HG02588 (cell line): Measurements from ENCODE around the gene PDCD1.

Experiments
- ATAC-seq: cut with Tn5 transposase; IDR thresholded peaks from one replicate; pipeline ENCODE4 v1.9.1; 2021; ENCODE audit warnings: mild to moderate bottlenecking, moderate library complexity; ENCODE audit not compliant: unreplicated experiment

The PDCD1 gene

DNA sequence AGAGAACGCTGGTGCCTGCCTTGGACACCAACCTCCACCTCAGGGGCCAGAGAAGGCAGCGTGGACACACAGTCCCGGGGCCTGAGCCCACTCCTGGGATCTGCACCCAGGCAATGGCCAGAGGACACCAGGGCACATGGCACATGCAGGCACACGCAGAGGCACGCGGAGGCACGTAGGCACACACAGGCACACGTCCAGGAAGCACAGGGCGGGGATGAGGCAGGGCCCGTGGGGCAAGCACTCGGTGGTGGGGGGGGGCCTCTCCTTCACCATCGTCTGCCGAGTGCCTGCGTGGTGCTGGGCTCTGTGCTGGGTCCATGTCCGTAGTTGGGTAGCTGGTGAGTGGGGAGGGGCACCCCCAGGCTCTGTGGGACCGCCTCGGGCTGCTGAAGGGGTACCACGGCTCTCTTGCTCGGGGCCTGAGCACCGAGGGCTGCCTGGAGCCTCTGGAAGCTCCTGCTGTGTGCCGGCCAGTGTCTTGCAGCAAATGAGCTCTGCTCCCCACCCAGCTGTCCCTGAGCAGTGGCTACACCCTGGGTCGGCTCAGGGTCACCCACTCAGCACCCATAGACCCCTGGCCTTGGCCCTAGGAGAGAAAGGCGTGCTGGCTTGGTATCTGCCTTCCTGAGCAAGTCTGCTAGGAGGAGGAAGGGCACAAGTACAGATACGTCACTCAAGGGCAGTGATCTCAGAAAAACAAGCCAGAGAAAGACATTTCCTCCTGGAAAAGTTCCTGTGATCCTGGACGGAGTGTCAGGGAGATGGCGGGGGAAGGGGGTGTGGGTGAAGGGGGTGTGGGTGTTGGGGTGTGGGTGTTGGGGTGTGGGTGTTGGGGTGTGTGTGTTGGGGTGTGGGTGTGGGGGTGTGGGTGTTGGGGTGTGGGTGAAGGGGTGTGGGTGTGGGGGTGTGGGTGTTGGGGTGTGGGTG lies 37.3 kb upstream of the PDCD1 start:
- no peak for ATAC-seq

DNA sequence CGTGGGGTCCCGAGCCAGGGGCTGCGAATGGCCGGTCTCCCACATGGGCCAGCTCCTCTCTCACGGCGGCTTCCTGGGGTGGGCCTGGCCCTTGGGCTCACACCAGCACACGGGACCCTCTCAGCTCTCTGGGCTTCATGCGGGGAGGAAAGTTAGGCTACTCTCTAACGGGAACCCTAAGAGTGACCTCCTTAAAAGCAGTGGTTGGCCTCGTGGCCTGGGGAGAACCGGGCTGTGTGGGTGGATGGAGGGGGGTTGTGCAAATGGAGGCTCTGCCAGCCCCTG lies 36.7 kb upstream of the PDCD1 start:
- ATAC-seq, result no peak

DNA sequence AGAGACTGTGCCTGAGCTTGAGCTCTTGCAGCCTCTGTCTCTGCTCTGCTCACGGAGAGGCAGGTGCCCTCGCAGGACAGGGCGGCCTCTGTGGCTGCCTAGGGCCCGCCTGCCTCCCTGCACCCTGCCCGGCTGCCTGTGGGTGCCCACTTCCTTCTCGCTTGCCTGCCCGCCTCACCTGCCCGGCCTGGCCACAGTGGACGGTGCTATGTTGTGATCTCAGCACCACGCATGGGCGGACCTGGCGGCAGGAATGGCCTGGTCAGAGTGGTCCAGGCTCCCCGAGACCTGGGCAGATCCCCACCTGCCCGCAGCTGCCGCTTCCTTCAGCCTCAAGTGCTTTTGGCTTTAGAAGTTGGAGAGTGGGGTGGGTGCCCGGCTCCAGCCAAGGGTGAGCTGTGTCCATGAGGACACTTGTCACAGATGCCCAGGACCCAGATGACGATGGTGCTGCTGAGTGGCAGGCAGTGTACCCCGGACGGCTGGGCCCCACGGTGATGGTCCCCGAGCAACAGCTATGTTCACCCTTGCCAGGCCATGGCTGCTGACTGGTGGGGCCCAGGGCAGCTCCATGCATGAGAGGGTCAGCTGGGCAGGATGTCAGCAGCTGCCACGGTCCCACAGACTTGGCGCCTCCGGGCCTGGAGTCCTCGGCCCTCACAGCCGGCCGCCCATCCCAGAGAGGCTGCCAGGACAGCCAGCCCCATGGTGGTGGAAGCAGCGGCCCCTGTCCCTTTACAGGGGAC lies 36.2 kb upstream of the PDCD1 start:
- ATAC-seq, result no peak

DNA sequence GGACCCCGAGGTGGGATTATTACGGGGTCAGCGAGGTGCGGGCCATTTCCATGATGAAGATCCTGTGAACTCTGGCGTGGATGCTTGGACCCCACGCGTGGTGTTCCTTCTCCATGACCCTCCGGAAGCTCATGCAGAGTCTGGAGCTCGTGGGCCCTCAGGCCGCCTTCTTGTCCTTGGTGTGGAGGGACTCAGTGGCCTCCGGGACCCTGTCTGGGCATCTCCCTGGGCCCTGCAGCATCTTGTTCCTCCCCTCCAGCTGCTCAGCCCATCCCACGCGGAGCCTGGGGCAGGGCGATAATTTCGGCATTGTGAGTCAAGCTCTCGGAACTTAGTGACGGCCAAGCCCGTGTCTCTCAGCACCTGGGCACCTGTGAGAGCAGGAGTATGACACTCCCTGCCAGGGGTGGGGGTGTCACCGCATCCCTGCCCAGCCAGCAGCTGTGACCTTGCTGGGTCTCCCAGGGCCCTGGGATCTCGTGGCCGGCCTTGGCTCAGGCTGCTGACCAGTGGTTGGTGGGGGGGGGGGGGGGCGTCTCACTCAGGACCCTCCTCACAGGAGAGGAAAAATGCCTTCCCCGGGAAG lies 35.5 kb upstream of the PDCD1 start:
- ATAC-seq, result no peak

DNA sequence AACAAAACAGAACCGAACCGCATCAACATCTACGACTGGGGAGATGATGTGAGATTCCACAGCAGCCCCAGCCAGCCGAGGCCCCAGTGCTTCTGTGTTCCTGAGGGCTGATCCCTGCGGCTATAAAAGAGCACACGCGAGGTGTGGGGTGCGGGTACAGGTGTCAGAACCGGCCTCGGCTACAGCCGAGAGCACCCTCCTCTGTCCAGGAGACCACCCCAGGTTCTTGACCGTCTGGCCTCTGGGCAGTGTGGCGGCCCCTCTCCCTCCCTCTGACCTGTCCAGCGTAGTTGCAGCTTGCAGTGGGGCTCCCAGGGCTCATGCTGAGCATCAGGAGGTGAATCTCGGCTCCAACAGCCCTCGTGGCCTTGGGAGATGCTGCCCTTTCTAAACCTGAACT lies 34.6 kb upstream of the PDCD1 start:
- ATAC-seq, result no peak

DNA sequence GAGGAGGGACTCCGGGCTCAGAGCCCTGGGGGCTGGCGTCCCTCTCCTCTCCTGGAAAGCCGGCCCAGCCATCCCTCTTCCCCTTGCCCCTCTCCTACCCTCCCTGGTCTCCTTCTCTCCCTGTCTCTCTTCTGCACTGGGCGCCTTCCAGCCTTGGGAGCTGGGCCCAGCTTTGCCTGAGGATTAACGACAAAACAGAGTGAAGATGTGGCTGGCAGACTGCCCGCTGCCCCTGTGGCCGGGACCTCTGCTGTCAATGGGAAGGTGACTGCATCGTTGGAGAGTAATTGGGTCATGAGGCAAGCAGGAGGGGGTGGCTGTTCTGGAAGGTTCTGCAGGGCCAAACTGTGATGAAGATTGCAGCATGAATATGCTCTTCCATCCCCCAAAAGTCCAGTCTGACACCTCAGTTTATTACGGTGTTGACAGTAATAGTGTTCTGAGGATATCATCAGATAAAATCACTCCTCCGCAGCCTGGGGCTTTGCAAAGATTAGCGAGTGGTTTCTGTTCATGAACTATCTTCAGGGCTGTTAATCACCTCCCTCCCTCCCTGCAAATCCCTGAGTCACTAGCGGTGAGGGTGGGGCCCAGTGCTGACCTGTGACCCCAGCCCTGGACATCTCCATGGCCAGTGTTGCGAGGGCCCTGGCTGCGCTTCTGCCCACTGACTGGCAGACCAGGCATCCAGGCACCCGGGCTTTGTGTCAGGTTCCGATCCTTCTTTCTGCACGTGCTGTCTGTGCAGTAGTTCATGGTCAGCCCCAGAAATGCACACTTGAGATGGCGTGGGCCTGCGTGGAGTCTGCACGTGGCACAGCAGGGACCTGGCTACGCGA lies 33.8 kb upstream of the PDCD1 start:
- ATAC-seq, result no peak

DNA sequence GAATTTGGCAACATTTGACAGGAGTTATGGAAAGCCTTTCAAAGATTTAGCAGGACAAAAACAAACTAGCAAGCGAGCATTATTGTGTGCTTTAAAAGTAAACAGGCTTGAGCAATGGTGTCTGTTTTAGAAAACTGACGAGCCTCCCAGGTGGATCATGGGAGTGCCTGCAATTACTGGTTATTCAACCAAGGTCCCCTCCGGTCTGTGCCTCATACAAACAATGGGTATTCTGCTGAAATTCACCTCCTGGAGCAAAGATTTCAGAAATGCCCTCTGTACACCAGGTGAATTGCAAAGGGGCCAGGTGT lies 33.2 kb upstream of the PDCD1 start:
- ATAC-seq, result no peak

DNA sequence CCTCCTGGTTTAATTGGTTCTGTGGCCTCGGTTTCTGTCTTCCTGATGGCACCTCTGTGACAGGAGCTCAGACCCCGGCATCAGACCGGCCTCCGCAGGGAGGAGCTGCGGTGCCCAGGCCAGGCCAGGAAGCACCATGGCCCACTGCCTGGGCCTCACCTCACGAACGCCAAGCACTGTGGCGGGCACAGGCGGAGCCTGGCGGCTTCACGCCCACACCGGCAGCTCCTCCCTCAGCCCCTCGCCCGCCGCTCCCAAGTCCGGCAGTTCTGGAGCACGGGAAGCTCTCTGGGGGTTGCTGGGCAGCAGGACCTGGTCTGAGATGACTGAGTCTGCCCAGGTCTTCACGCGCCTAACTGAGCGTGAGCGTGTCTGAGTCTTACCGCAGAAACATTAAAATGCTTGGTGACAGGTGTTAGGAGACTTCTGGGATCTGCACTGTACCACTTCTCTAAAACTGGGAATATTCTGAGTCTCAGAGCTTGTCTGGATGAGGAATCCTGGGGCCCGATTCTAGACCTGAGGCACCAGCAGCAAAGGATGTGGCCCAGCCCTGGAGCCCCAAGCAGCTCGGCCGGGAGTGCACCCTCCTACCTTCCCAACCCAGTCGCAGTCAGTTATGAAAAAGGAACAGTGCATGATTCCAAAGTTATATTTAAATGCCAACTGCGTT lies 32.8 kb upstream of the PDCD1 start:
- ATAC-seq, result no peak

DNA sequence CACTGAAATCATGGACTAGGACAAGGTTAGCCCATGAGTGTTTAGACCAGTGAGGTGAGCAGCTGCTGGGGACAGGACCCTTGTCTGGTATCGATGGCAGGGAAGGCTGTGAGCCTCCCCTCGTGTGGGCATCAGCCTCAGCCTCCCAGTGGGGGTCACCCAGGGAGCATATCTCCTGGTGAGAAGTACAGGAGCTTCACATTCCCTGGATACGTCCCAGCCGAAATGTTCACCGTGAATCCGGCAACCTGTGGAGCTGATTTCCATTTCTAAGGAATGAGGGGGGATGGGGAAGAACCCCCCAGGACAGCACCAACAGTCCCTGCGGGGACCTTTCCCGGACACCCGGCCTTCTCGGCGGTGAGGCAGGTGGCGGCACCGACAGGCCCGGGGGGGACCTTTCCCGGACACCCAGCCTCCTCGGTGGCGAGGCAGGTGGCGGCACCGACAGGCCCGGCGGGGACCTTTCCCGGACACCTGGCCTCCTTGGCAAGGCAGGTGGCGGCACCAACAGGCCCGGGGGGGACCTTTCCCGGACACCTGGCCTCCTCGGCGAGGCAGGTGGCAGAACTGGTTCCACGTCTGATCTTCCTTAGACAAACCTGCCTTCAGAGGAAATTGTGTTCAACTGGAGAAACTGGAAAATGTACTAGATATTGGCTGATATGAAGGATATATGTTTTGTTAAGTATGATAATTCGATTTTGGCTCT lies 32.0 kb upstream of the PDCD1 start:
- ATAC-seq, result no peak

DNA sequence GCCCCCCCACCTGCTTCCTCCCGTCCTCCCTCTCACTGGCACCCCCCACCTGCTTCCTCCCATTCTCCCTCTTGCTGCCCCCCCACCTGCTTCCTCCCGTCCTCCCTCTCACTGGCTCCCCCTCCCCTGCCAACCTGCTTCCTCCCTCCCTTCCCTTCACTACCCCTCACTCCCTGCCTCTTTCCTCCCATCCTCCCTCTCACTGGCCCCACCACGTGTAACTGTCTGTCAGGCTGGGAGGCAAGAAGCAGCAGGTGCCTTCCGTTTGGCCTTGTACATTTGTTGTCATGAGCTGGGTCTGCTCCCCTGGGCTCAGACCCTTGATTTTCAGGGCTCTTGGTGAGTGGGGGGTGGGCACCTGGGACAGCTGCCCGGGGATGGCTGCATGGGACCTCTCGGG lies 29.9 kb upstream of the PDCD1 start:
- no peak for ATAC-seq

DNA sequence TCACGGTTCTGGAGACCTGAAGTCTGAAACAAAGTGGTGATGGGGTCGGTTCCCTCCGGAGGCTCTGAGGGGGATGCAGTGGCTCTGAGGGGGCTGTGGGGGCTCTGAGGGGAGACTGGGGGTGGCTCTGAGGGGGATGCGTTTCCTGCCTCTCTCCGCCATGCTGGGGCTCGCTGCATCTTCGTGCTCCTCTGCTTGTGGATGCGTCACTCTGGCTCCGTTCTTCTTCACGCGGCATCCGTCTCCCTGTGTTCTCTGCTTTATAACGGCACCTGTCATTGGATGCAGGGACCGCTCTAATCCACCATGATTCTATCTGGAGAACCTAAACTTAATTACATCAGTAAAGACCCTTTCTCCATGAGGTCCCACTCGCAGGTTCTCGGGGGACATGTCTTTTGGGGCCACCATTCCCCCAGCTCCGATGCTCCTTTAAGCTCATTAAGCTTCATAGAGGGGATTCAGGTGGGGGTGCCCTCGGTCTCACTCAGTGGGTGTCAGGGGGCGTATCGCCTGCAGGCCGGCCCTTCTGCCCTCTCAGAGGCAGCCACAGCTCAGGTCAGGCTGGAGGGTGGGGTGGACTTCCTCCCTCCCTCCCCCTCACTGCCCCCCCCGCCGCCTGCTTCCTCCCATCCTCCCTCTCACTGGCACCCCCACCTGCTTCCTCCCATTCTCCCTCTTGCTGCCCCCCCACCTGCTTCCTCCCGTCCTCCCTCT lies 29.3 kb upstream of the PDCD1 start:
- ATAC-seq, result no peak

DNA sequence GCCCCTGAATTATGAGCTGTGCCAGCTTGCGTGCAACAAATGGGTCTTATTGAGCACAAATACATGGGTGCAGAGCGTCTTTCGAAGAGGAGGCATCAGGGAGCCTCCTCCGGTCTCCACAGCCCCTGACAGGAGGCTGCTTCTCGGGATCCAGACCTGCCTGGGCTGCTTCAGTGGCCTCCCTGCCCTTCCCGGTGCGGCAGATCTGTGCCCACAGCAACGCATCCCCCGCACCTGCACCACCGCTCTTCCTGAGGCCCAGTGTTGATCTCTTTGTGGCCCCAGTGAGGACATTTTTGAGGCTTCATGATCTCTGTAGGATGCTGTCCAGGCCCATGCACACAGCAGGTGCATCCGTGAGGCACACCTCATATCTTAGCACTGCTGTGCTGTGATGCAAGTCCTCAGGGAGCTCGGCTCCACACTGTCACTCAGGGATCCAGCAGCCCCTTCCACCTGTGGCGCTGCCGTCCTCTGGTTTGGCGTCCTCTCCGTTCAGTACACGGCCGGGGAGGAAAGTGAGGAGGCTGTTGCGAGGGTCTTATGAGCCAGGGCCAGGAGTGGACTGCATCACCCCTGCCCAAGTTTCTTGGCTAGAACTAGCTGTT lies 28.2 kb upstream of the PDCD1 start:
- ATAC-seq, result no peak

DNA sequence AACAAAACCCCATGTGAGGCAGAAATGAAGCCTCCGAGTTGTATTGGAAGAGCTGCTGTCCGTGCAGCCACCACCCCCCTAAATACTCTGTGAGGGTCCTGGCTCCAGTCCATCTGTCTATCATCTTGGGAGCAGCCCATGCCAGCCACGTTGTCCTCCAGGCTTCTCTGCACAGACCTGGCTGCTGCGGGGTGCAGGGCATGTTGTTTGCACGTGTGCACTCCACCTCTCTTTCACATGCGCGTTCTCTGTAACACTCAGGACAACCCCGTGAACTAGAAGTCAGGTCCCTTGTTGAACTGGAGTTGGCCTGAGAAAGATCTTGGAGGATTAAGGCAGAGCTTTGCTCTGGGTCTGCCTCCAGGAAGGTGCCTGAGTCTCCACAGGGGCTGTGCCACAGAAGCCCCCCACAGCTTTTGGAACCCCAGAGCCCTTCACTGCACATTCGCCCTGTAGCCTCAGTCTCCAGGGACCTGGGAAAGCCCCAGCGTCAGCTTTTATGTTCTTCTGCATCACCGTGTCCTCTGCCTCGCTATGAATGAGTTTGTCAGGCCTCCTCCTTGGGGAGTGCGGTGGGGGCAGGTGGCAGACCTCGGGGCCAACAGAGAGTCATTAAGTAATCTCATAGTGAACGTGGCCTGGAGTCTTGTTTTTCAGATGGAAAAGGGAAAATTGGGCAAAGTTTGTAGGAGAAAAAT lies 27.4 kb upstream of the PDCD1 start:
- ATAC-seq, result no peak

DNA sequence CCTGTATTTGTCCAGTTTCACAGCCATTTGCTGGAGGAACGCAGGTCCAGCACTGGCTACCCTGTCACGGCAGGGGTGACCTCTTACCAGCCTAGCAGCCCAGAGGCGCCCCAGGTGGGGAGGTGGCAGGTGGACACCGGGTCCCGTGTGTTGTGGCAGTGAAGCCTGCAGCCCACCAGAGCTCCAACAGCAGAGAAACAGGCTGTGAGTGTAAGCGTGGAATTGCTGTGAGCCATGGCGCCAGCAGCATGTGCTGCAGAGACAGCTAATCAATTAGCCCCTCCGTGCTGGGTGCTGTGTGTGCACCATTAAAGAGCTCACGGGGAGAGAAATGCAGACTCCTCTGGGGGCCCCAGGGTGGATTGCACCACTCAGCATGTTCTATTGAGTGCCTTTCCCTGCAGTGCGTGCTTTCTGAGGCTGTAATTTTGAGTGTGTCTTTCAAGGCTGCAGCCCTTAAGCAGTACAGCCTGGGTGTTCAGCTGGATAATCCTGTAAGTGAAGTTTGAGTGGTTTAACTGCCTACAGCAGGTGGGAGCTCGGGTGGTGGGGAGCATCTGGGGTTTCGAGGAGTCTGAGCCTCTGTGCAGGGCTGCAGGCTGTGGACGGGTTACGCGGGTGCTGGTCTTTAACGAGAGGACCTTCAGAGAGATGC lies 26.7 kb upstream of the PDCD1 start:
- no peak for ATAC-seq

DNA sequence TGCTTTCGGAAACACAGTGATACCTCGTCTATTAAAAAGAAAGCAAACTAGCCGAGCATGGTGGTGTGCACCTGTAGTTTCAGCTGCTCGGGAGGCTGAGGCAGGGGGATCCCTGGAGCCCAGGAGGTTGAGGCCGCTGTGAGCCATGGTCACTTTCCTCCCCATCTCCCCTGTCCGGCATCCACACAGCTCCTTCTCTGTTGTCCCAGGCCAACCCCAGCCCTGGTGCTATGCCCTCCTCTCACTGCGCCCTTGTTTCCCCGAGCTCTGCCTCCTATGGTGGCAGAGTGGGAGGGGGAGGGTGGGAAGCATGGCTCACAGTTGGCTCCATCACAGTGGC lies 26.2 kb upstream of the PDCD1 start:
- no peak for ATAC-seq

DNA sequence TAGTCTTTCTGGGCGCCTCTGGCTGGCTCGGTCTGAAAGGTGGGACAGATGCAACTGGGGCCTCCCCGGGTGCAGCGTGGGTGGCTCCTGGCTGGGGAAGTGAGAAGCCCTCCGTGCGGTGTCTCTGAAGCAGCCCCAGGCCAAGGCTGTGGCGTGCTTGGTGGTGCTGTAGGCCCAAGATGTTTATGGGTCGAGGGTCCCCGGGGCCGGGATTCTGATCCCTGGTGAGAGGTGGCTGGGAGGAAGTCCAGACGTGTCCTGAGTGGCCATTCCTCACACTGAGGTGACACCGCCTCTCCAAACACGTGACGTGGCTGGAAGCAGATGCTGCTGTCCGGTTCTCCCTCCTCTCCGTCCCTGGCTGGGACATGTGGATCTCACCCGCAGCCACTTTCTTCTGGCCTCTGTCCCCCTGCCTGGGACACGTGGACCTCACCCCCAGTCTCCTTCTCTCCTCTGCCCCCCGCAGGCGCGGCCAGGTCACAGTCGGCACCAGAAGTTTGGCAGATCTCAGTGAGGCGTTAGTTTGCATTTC lies 23.5 kb upstream of the PDCD1 start:
- ATAC-seq, result peak; percentile 58

DNA sequence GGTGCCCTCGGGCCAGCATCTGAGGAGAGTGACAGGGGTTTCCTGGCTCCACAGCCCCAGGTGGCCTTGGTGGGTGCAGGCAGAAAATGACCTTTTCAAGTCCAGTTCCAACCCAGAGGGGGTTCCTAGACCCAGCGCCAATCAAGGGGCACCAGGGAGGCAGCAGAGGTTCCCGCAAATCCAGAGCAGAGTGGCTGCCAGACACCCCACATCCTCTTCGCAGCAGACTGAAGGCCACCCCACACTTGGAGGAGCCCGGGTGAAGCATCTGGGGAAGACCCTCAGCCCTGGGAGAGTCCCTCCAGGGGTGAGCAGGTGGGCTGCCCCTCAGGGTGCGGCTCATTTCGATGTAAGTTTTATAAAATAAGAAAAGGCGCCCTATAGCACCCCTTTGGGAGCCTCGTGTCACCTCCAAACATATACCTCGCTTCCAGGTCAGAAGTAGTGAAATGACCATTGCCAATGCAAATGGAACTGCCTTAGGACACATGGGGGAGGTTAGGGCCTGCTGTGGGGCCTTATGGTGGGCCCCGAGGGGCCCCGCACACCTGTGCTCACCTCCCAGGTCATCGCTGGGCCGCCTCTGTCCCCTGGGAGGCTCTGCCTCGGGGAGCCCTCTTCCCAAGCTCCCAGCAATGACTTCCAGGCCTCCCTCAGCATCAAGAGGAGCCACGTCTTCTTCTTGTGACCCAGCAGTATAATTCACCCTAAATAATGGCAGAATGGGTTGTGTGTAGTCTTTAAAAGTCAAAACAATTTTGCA lies 21.8 kb upstream of the PDCD1 start:
- no peak for ATAC-seq
